ENCODE results near the gene FAM221B. TPM values are rescaled to one million over a fixed set of nuclear protein-coding genes. Genes with fewer than 3 reads are reported as not detected.

The FAM221B gene
- total RNA-seq, result not detected

- H3K27ac ChIP-seq, result peak within 1 kb of the TSS; percentile 79 to 99 (median 90)
- intact Hi-C loops (cut with DNase I), result no loop called here
- 0 to 2% methylated on average over 8 to 15 of the region's 21 CpGs for WGBS, 2 donors
- H3K9me3 ChIP-seq, result no peaks in the 10 kb centered on the region
- no peak for TF ChIP-seq CTCF (IDR thresholded peaks at IDR 0.05)
- TF ChIP-seq POLR2A (IDR thresholded peaks at IDR 0.05), result no peak
- H3K27me3 ChIP-seq, result no peaks in the 10 kb centered on the region
- H3K36me3 ChIP-seq, result no peaks in the 10 kb centered on the region
- H3K4me1 ChIP-seq, result peaks cover 14 to 68% (median 18%) of the 10 kb centered on the region in 3 donors
- DNase-seq, result no peak
- peak within 1 kb of the TSS; percentile 55 to 94 (median 80) for H3K4me3 ChIP-seq
Measured at GRCh38 chr9:35828716-35829083, at the start of gene FAM221B. FAM221B (minus strand) TSS chr9:35828732; CDS start chr9:35826161, 2,571 bp downstream.

- Histone ChIP-seq H3K36me3 (no peaks in the 10 kb centered on the region), H3K4me3 (no peak overlapping the region), H3K27me3 (peaks cover 0 to 52% (median 0%) of the 10 kb centered on the region in 4 donors), H3K9me3 (peaks cover 0 to 9% (median 9%) of the 10 kb centered on the region in 3 donors), H3K4me1 (peaks cover 0 to 7% (median 0%) of the 10 kb centered on the region in 3 donors), H3K27ac (no peak overlapping the region)
- WGBS, 2 donors, result 58 to 72% methylated on average over 3 of the region's 3 CpGs
- intact Hi-C loops (cut with DNase I), result no loop called here
- no peak for DNase-seq
- no peak for TF ChIP-seq POLR2A (IDR thresholded peaks at IDR 0.05)
- no peak for TF ChIP-seq CTCF (IDR thresholded peaks at IDR 0.05)
Measured at GRCh38 chr9:35872505-35872904, 44.0 kb upstream of the FAM221B start.

GRCh38 chr9:35871545-35871944 lies 43.0 kb upstream of the FAM221B start:
- H3K9me3 ChIP-seq, result peaks cover 0 to 4% (median 0%) of the 10 kb centered on the region in 3 donors
- H3K27me3 ChIP-seq, result peaks cover 0 to 55% (median 0%) of the 10 kb centered on the region in 4 donors
- H3K4me1 ChIP-seq, result peaks cover 0 to 7% (median 0%) of the 10 kb centered on the region in 3 donors
- no peak overlapping the region for H3K27ac ChIP-seq
- DNase-seq, result no peak
- no peak for TF ChIP-seq POLR2A (IDR thresholded peaks at IDR 0.05)
- intact Hi-C loops (cut with DNase I), result no loop called here
- 22 to 36% methylated on average over 3 of the region's 3 CpGs for whole genome bisulfite sequencing, 2 donors
- H3K36me3 ChIP-seq, result no peaks in the 10 kb centered on the region
- H3K4me3 ChIP-seq, result no peak overlapping the region

GRCh38 chr9:35870351-35870923 lies 41.9 kb upstream of the FAM221B start, which contains the start of gene OR13J1:
OR13J1 (minus strand) TSS chr9:35870401; CDS start chr9:35870401, 0 bp downstream.
- H3K4me1 ChIP-seq, result peaks cover 0 to 7% (median 0%) of the 10 kb centered on the region in 3 donors
- intact Hi-C loops (cut with DNase I), result no loop called here
- H3K9me3 ChIP-seq, result no peaks in the 10 kb centered on the region
- no peak within 1 kb of the TSS for H3K27ac ChIP-seq
- no peak for DNase-seq
- TF ChIP-seq POLR2A (IDR thresholded peaks at IDR 0.05) (no peak), CTCF (IDR thresholded peaks at IDR 0.05) (no peak)
- H3K4me3 ChIP-seq, result no peak within 1 kb of the TSS
- WGBS, 2 donors, result 85 to 91% methylated on average over 8 of the region's 8 CpGs
- H3K27me3 ChIP-seq, result peaks cover 0 to 55% (median 0%) of the 10 kb centered on the region in 4 donors
- no peaks in the 10 kb centered on the region for H3K36me3 ChIP-seq

- H3K4me1 ChIP-seq, result peaks cover 0 to 7% (median 0%) of the 10 kb centered on the region in 3 donors
- H3K27me3 ChIP-seq, result peaks cover 0 to 59% (median 0%) of the 10 kb centered on the region in 4 donors
- H3K4me3 ChIP-seq, result no peak overlapping the region
- H3K36me3 ChIP-seq, result no peaks in the 10 kb centered on the region
- no peak for DNase-seq
- no peak overlapping the region for H3K27ac ChIP-seq
- no peaks in the 10 kb centered on the region for H3K9me3 ChIP-seq
- TF ChIP-seq POLR2A (IDR thresholded peaks at IDR 0.05) (no peak), CTCF (IDR thresholded peaks at IDR 0.05) (no peak)
- intact Hi-C loops (cut with DNase I), result no loop called here
- WGBS, 2 donors, result 53 to 67% methylated on average over 7 to 9 of the region's 19 CpGs
Measured at GRCh38 chr9:35869621-35870216, 41.2 kb upstream of the FAM221B start.
